ENCODE results near the gene ZNF513.

Gene ZNF513

GRCh38 chr2:27356382-27357181, 24.0 kb downstream of the ZNF513 start, which contains the start of gene GTF3C2:
GTF3C2 (minus strand) TSS chr2:27356764; CDS start chr2:27343554, 13,210 bp downstream.
- Histone ChIP-seq H4K20me1 (ENCODE audit: insufficient read depth, low read length) (peaks cover 15% of the 10 kb centered on the region; the same call in 1 of the 2 replicates), H3K36me3 (ENCODE audit: insufficient read depth, low read length) (peaks cover 6% of the 10 kb centered on the region), H3K9me3 (ENCODE audit: insufficient read depth, low read length, severe bottlenecking) (no peaks in the 10 kb centered on the region), H3K27ac (ENCODE audit: low read length) (peak within 1 kb of the TSS; percentile 92), H3K4me3 (ENCODE audit: low read depth in 1 of 2, low read length in 2 of 2) (peak within 1 kb of the TSS; percentile 74 to 94), H3K27me3 (ENCODE audit: insufficient read depth, low read length, poor library complexity) (no peaks in the 10 kb centered on the region), H2AFZ (ENCODE audit: low read depth, low read length) (peak within 1 kb of the TSS; percentile 88), H3K79me2 (ENCODE audit: insufficient read depth, low read length) (peaks cover 75% of the 10 kb centered on the region), H3K4me2 (ENCODE audit: insufficient read depth, low read length) (peak within 1 kb of the TSS; percentile 82), H3K4me1 (ENCODE audit: insufficient read depth, low read length) (peaks cover 33% of the 10 kb centered on the region), H3K9ac (ENCODE audit: low read depth, low read length) (peak within 1 kb of the TSS; percentile 80)
- ATAC-seq (ENCODE audit: insufficient read depth, low read depth) (peak; percentile 87), DNase-seq (peak; percentile 93)
- TF ChIP-seq EZH2 (IDR thresholded peaks at IDR 0.05; ENCODE audit: borderline replicate concordance, low read depth, low read length, severe bottlenecking) (no peak), CTCF (IDR thresholded peaks at IDR 0.05; ENCODE audit: borderline replicate concordance, extremely low read depth, low read length, poor library complexity, severe bottlenecking) (peak; percentile 6)

GRCh38 chr2:27356056-27356381, 24.5 kb downstream of the ZNF513 start:
- ATAC-seq (ENCODE audit: insufficient read depth, low read depth) (peak; percentile 26), DNase-seq (no peak)
- peaks cover 33% of the 10 kb centered on the region for H3K4me1 ChIP-seq (ENCODE audit: insufficient read depth, low read length)
- peak overlapping the region; percentile 82 for H3K4me2 ChIP-seq (ENCODE audit: insufficient read depth, low read length)
- peak overlapping the region; percentile 74 to 94 for H3K4me3 ChIP-seq (ENCODE audit: low read depth in 1 of 2, low read length in 2 of 2)
- peaks cover 81% of the 10 kb centered on the region for H3K79me2 ChIP-seq (ENCODE audit: insufficient read depth, low read length)
- H4K20me1 ChIP-seq (ENCODE audit: insufficient read depth, low read length) = peaks cover 19% of the 10 kb centered on the region; the same call in 1 of the 2 replicates
- peak overlapping the region; percentile 88 for H2AFZ ChIP-seq (ENCODE audit: low read depth, low read length)
- peaks cover 6% of the 10 kb centered on the region for H3K36me3 ChIP-seq (ENCODE audit: insufficient read depth, low read length)
- TF ChIP-seq CTCF (IDR thresholded peaks at IDR 0.05; ENCODE audit: borderline replicate concordance, extremely low read depth, low read length, poor library complexity, severe bottlenecking) (no peak), EZH2 (IDR thresholded peaks at IDR 0.05; ENCODE audit: borderline replicate concordance, low read depth, low read length, severe bottlenecking) (no peak)
- no peaks in the 10 kb centered on the region for H3K9me3 ChIP-seq (ENCODE audit: insufficient read depth, low read length, severe bottlenecking)
- peak overlapping the region; percentile 80 for H3K9ac ChIP-seq (ENCODE audit: low read depth, low read length)
- H3K27ac ChIP-seq (ENCODE audit: low read length) = peak overlapping the region; percentile 92
- no peaks in the 10 kb centered on the region for H3K27me3 ChIP-seq (ENCODE audit: insufficient read depth, low read length, poor library complexity)

GRCh38 chr2:27354597-27354927, 26.0 kb downstream of the ZNF513 start:
- no peaks in the 10 kb centered on the region for H3K9me3 ChIP-seq (ENCODE audit: insufficient read depth, low read length, severe bottlenecking)
- H3K4me2 ChIP-seq (ENCODE audit: insufficient read depth, low read length) = peak overlapping the region; percentile 82
- no peak for DNase-seq
- H3K36me3 ChIP-seq (ENCODE audit: insufficient read depth, low read length) = peaks cover 3% of the 10 kb centered on the region
- no peaks in the 10 kb centered on the region for H3K27me3 ChIP-seq (ENCODE audit: insufficient read depth, low read length, poor library complexity)
- H2AFZ ChIP-seq (ENCODE audit: low read depth, low read length) = no peak overlapping the region
- H3K4me1 ChIP-seq (ENCODE audit: insufficient read depth, low read length) = peaks cover 33% of the 10 kb centered on the region
- H3K9ac ChIP-seq (ENCODE audit: low read depth, low read length) = no peak overlapping the region
- no peak overlapping the region for H3K4me3 ChIP-seq (ENCODE audit: low read depth in 1 of 2, low read length in 2 of 2)
- TF ChIP-seq CTCF (IDR thresholded peaks at IDR 0.05; ENCODE audit: borderline replicate concordance, extremely low read depth, low read length, poor library complexity, severe bottlenecking) (no peak), EZH2 (IDR thresholded peaks at IDR 0.05; ENCODE audit: borderline replicate concordance, low read depth, low read length, severe bottlenecking) (no peak)
- H4K20me1 ChIP-seq (ENCODE audit: insufficient read depth, low read length) = peaks cover 27% of the 10 kb centered on the region; the same call in 1 of the 2 replicates
- no peak overlapping the region for H3K27ac ChIP-seq (ENCODE audit: low read length)
- H3K79me2 ChIP-seq (ENCODE audit: insufficient read depth, low read length) = peaks cover 91% of the 10 kb centered on the region
- ATAC-seq (ENCODE audit: insufficient read depth, low read depth) = no peak

Measured in DND-41 (cell line).